Measurements from ENCODE around the gene MPG.

The MPG gene

DNA sequence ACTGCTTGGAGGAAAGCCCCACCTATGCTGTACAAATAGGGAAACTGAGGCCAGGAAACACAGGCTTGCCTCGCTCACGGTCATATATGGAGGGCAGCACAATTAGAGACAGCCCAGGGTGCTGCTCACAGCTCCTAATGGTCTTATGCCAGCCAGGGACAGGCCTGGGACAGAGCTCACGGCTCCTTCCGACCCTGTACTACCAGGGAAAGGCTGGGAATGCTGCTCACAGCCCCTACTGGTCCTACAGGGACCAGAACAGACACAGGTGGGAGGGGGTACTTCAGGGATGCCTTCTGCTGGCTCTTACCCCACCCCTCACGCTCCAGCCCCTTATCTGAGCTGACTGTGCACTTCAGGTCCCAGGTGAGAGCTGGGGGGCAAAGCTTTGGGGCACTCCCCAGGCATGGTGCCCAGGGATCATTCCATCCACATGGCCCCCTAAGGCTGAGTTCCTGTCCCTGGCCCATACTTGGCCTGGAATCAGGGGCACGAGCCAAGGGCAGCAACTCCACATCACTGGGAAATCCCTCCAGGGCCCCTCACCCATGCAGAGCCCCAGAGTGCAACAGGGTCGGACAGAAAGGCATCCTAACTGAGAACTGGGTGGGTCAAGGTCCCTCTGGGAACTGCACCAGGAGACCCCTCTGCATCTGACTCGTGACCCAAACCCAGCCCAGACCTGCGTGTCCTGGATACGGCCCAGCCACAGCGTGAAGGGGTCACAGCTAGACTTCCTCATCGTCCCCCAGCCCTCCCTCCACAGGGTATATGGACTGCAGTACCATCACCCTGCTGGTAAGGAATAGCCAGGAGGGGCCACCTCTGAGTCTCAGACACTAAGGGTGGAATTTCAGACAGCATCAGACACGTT lies 11.5 kb upstream of the MPG start:
- DNase-seq (ENCODE audit: low spot score), result no peak

DNA sequence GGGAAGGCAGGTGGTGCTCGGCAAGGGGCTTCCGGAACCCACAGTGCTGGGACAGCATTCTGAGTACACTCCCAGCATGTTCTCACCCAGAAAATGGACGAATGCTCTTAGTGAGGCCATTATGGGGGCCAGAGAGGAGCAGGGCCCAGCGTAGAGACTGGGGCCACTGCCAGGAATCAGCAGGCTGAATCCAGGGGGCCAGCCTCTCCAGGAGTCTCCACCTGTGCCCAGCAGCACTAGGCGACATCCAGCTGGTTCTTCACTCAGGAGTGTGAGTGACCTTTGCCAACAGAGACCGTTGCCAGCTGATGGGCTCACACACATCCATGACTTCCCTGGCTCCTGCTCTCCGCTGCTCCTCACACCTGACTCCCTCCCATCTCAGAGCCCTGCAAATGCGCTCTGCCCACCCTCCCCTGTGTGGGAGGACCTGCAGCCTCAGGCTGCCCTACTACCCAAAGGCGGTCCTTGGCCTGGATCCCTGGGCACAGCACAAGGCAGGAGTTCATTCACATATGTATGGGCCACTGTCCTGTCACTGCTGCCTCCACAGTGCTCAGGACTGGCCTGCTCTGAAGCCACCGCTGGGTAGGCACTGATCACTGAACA lies 10.7 kb upstream of the MPG start:
- DNase-seq (ENCODE audit: low spot score), result no peak

DNA sequence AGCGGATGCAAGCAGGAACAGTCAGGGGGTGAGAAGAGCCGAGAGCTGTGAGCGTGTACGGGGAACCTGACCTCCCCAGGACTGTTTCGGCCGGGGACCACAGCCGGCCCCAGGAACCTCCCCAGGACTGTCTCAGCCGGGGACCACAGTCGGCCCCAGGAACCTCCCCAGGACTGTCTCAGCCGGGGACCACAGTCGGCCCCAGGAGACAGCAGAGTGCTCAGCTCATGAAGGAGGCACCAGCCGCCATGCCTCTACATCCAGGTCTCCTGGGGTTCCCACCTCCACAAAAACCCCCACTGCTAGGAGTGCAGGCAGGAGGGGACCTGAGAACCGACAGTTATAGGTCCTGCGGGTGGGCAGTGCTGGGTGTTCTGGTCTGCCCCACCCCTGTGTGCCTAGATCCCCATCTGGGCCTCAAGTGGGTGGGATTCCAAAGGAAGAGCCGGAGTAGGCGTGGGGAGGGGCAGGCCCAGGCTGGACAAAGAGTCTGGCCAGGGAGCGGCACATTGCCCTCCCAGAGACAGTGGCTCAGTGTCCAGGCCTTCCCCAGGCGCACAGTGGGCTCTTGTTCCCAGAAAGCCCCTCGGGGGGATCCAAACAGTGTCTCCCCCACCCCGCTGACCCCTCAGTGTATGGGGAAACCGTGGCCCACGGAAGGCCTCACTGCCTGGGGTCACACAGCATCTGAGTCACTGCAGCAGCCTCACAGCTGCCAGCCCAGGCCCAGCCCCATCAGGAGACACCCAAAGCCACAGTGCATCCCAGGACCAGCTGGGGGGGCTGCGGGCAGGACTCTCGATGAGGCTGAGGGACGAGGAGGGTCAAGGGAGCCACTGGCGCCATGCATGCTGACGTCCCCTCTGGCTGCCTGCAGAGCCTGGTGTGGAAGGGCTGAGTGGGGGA lies 9.9 kb upstream of the MPG start:
- no peak for DNase-seq (ENCODE audit: low spot score)

DNA sequence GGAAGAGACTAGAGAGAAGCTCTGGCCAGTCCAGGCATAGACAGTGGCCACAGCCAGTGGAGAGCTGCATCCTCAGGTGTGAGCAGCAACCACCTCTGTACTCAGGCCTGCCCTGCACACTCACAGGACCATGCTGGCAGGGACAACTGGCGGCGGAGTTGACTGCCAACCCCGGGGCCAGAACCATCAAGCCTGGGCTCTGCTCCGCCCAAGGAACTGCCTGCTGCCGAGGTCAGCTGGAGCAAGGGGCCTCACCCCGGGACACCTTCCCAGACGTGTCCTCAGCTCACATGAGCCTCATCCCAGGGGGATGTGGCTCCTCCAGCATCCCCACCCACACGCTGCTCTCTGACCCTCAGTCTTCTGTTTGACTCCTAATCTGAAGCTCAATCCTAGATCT lies 8.8 kb upstream of the MPG start:
- no peak for DNase-seq (ENCODE audit: low spot score)

DNA sequence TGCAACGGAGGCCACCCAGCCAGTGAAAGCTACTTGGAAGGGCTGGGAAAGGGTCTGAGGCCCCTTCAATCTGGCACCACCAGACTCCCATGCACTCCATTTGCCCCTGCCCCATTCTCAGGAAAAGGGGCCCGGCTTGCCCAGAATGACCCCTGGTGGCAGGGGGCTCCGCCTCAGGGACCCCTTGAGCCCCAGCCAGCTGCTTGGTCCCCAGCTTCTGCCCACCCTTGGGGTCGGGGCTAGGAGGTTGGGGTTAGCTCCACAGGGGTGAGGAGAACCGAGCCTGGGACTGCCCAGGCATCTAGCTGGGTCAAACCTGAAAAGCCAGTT lies 6.8 kb upstream of the MPG start:
- no peak for DNase-seq (ENCODE audit: low spot score)

DNA sequence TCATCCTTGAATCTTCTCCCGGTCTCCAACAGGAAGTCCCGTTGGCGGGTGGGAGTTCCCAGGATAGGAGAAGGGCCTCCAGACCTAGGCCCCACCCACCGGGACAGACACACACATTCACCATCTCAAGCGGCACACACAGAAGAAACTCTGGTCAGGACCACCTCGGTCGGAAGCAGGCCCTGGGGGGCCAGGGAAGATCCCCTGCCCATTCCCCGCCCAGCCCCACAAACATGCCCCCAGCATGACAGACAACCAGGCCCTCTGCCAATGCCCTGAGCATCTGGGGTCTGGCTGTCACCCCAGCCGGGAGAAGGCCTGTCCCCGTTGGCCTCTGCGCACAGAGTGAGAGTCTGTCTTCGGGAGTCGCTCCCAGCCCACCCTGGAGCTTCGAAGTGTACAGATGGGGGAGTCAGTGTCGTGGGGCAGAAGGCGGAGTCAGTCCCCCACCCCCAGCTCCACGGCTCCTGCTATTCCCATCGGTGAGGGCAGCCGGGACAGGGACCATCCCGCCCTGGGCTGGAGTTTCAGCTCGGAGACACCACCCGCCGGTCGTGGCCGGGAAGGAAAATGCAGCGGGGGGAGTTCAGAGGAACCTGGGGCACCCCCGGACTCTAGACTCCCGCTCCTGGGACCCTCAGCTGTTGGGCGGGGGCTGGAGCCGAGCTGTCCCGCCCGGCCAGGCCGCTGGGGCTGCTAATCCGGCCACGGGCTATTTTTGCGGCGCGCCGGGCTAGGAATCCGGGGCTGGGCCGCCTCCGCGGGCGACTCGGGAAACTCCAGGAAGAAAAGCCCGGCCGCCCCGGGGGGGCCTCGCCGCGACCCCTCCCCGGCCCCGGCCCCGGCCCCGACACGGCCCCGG lies 6.3 kb upstream of the MPG start:
- peak; percentile 83 for DNase-seq (ENCODE audit: low spot score)

DNA sequence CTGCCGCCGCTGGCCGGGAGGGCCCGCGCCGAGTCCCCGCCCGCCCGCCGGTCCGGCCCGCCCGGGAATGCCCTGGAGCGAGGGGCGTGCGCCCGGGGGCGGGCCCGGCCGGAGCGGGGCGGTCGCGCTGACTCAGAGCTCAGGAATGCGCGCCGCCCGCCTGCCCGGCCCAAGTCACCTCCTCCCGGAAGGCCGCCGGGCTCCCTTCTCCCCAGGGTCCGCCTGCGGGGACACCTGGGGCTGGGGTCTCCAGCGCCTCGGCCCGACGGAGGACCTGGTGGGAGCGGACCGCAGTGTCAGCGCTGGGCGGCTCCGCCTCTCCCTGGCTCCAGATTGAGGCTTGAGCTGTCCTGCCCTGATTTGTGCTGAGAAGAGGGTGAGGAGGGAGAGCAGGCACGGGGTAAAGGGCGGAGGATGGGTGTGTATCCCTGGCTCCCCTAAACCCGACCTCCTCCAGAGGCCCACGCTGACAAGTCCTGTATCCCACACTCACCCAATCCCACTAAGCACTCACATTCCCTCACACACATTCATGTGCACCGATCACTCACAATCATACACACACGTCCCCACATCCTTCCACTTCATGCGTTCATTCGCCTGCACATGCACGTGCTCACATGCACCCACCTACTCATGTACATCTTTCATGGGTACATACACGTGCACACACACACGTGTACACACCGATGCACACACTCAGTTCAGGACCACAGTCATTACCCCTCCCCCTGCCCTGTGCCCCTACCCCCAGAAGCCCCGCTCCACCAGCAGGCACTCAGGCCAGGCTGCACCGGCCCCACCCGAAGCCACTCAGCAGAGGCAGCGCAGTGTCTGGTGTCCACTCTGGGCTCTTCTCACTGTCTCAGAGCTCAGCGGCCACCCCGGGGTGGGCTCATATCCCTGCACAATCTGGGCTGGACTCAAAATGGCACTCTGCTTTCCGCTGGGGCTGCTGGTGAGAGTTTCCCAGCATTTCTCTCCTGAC lies 5.2 kb upstream of the MPG start, which contains the start of gene RHBDF1:
Gene RHBDF1 (minus strand): TSS at position 71 of the 988 bp plus-strand sequence. CDS start 7,616 bp downstream, outside the sequence.
- DNase-seq (ENCODE audit: low spot score), result peak; percentile 92

DNA sequence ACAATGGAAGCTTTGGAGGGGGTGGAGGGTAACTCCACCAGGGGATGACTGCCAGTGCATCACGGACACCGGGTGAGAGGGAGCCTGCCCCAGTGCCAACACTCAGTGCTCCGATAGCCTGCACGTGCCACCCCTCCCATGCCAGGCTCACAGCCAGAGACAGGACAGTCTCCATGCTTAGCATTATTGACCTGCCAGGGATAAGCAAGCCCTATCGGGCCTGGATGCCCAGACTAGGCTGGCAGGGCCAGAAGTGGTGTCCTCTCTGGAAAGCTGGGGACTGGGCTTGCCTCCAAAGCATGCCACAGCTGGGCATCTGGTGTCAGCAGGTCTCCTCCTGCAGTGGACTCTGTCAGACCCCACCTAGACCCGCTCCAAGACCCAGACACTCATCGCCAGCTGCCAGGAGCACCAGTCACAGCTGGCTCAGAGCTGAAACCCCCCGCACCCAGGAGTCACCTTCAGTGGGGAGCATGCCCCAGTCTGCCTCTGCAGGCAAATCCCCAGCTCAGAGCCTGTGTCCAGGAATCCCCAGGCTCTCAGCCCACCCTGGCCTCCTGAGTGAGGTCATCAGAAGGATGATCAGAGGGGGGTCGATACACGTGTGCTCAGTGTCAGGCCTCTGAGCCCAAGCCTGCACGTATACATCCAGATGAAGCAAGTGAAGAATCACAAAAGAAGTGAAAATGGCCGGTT lies 3.8 kb upstream of the MPG start:
- no peak for DNase-seq (ENCODE audit: low spot score)

DNA sequence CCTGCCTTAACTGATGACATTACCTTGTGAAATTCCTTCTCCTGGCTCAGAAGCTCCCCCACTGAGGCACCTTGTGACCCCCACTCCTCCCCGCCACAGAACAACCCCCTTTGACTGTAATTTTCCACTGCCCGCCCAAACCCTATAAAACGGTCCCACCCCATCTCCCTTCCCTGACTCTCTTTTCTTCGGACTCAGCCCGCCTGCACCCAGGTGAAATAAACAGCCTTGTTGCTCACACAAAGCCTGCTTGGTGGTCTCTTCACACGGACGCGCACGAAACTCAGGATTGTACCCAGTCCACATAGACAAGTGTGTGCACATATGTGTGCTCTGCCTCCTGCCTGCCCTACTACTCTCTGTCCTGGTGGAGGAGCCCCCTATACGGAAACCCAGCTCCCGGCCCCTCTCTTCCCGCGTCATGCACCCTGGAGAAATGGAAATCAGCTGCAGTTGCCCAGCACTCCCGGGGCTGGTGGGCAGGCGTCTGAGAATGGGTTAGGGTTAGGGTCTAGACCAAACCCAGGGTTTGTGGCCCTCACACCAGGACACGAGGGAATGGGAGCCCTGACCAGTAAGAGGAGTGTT lies 3.2 kb upstream of the MPG start:
- no peak for DNase-seq (ENCODE audit: low spot score)

DNA sequence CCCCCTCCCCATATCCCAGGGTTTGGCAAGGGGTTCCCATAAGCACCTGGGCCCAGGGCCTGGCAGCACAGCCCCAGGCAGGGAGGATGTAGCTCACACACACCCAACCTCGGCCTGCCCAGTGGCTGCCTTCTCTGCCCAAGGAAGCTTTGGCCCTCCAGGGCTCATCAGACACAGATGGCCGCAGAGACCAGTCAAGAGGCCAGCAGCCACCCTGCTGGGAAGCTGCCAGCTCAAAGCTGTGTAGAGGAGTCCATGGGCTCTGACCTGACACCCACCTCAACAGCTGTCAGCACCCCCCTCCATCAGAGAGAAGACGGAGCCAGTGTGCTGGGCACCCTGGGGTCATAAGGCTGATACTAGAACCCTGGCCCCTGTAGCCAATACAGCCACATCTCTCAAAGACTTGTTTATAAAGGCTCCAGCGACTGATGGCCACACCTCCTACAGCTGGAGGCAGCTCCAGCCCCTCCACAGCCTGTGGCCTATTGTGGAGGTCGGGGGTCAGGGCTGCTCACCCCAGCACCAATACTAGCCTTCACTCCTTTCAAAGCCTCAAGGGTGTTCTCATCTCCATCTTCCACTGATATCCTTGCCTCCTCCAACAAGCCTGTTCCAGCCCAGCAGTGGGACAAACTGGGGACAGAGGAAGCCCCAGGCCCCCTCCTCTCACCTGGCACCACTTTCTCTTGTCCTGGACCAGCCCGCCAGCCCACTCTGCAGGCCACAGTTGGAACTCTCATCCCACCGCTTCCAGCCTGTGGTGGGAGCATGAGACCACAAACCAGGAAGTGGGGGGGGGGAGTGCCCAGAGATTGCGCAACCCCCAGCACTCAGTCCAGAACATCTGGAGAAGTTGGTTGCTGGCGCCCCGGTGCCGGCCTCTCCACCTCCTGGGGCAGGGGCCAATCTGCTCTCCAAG lies 2.2 kb upstream of the MPG start:
- DNase-seq (ENCODE audit: low spot score), result peak; percentile 85

DNA sequence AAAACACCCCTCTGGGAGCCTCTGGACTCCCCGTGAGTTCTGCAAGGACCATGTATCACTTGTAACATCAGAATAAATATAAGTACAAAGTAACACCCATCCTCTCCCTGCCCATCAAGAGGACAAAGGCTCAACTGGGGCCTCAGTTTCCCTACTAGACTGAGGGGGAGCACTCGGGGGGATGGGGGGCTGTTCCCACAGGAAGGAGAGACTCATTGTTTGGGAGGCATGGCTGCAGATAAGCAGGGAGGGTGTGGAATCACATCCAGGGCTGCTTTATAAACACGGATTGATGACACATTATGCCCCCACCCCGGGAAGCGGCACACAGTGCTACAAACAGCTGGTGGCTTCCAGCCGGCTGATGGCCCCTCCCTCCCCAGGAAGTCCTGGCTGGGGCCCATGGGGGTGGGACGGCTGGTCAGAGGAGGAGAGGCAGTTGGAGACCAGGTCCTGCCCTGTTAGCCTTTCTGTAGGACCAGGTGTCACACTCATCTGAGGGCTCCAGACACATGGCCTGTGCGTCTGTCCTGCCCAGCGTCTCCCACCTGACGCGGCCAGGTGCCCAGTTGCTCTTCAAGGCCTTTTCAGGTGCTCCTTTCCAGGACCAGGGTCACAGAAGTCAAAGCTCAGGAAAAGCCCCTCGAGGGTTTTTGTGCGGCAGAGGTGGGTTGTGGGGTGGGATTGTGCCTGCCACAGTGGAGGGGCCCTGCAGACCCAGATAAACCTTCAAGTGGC lies 1.3 kb upstream of the MPG start:
- DNase-seq (ENCODE audit: low spot score), result peak; percentile 92

DNA sequence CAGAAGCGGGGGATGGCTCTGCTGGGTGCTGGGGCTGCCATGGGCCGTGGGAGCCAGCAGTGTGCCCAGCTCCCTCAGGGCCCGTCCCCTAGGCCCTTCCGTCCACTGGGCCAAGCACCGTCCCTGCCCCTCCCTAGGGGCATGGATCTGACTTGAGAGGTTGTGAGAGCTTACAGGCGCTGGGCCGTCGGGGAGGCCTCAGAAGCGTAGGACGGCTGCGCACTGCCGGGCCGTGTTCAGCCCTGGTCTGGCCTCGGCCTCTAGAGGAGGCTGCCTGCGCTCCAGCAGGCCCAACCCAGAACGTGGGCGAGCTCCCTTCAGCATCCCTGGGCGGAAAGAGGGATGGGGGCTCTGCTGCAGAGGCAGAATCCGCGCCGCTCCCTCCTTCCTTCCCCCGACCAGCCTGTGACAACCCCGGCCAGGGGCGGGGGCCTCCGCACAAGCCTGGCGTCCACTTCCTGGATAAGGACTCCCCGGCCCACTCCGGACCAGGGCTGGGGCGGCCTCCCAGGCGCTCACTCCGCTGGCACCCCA lies 685 bp upstream of the MPG start:
- peak; percentile 74 for DNase-seq (ENCODE audit: low spot score)

DNA sequence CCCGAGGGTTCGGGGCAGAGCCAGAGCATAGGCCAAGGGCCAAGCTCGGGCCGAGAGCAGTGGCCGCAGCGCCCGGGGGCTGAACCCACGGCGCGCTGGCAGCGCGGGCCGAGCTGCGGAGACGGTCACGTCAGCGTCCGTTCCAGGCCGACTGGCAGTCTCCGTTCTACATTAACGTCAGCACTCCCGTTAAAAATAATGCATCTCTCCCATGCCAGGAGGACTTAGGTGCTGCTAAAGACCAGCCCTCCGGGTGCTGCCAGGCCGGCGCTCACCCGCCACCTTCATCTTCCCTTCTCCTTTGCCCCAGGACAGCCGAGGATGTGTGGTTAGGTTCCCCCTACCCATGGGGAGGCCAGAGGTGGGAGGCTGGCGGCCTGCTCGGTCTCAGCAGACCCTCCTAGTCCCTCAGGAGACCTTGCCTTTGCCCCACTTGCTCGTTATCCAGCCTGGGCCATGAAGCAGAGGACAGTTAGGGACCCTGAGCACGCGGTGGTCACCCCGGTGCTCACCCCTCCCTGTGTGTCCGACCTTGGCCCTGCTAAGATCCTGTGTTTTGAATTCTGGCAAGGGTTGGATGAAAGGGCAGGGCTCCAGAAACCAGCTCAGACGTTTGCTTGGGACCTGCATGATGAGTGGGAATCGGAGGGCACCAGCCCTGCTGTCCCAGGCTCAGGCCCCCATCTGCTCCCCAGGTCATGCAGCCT lies 572 bp downstream of the MPG start:
- peak; percentile 74 for DNase-seq (ENCODE audit: low spot score)

DNA sequence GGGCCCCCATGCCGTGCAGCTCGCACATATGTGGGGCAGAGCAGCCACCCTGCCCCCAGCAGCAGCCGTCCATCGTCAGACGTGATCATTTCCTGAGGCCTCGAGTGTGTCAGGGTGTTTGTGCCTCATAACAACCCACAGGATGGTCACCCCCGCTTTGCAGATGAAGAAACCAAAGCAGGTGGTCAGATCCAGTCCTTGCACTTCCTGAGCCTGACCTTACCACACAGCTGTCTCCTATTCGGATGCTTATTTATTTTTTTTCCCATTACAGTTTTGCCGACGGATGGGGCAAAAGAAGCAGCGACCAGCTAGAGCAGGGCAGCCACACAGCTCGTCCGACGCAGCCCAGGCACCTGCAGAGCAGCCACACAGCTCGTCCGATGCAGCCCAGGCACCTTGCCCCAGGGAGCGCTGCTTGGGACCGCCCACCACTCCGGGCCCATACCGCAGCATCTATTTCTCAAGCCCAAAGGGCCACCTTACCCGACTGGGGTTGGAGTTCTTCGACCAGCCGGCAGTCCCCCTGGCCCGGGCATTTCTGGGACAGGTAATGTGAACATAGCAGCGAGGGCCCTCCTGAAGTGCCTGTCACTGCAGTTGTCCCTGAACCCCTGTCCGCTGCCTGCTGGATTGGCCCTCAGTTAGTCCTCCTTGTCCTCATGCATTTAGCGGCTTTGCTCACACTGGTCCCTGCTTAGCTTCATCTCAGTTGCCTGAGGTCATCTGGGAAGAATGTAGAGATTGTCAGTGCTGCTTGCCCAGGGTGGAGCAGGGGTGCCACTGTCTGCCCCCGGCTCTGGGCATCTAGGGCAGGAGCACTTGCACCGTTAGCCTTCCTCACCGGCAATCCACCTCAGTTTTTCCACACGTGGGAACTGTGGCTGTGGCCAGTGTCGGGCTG lies 1.4 kb downstream of the MPG start:
- DNase-seq (ENCODE audit: low spot score), result no peak

DNA sequence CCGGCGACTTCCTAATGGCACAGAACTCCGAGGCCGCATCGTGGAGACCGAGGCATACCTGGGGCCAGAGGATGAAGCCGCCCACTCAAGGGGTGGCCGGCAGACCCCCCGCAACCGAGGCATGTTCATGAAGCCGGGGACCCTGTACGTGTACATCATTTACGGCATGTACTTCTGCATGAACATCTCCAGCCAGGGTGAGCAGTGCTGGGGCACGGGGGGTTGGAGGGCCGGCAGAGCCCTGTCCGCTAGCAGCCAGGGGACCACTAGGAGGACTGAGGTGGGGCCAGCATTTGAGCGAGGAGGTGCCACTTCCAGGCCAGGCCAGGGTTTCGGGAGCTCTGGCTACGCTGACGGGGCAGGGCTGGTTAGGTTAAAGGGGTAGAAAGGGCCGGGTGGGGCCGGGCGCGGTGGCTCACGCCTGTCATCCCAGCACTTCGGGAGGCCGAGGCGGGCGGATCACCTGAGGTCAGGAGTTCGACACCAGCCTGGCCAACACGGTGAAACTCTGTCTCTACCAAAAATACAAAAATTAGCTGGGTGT lies 5.1 kb downstream of the MPG start:
- DNase-seq (ENCODE audit: low spot score), result no peak
